HG03378 (cell line): ENCODE measurements around the gene HBQ1.
"Not testable (repeated sequence)": the region's sequence is repeated elsewhere in the genome, so short reads cannot be mapped to it uniquely, and the experiment has no call there.

ENCODE experiments used
- ATAC-seq: cut with Tn5 transposase; IDR thresholded peaks from one replicate; pipeline ENCODE4 v1.9.1; 2021; ENCODE audit warnings: mild to moderate bottlenecking, moderate library complexity; ENCODE audit not compliant: unreplicated experiment

HBQ1 gene

DNA sequence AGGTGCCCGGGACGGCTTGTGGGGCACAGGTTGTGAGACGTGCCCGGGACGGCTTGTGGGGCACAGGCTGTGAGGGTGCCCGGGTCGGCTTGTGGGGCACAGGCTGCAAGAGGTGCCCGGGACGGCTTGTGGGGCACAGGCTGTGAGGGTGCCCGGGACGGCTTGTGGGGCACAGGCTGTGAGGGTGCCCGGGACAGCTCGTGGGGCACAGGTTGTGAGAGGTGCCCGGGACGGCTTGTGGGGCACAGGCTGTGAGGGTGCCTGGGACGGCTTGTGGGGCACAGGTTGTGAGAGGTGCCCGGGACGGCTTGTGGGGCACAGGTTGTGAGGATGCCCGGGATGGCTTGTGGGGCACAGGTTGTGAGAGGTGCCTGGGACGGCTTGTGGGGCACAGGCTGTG lies 20.0 kb upstream of the HBQ1 start:
- not testable (repeated sequence) for ATAC-seq

DNA sequence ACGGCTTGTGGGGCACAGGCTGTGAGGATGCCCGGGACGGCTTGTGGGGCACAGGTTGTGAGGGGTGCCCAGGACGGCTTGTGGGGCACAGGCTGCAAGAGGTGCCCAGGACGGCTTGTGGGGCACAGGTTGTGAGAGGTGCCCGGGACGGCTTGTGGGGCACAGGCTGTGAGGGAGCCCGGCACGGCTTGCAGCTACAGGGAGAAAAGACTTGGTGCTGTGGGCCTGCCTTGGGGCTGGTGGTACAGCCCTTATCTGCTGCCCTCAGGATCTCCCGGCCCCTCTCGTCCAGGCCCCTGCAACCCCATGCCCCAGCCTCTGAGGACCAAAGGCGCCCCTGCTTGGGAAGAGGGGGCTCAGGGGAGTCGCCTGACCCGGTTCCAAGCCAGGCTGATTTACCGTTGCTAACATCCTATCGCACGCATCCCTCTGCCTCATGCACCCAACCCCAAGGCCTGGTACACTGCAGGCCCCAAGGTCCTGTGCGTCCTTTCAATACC lies 19.5 kb upstream of the HBQ1 start:
- ATAC-seq: no peak

DNA sequence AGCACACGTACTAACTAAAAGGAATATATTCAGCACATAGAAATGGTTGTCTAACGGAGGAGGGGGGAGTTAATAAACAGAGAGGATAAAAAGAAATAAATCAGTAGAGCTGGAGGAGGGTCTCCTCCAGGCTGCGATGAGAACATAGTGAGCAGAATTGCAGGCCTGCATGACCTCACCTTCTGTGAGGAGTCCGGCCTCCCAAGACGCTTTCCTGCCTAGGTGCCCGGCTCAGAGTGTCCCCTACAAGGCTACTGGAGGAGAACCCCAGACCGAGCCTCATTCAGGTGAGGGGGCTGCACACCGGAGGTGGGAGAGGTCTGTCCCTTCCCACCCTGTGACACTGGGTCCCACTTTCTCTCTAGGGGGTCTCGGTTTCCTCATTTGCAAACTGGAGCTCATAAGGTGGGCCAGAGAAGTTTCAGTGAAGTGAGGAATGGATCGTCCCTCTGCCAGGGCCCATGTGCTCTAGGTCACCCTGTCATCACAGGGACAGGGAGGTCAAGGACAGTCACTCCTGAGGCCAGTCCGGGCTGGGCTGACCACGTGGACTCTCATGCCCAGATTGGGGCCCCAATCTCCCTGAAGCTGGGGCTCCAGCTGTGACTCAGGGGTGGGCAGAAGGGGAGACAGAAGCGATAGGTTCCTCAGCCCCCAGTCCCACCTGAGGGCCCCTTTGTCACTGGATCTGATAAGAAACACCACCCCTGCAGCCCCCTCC lies 17.8 kb upstream of the HBQ1 start:
- no peak for ATAC-seq

DNA sequence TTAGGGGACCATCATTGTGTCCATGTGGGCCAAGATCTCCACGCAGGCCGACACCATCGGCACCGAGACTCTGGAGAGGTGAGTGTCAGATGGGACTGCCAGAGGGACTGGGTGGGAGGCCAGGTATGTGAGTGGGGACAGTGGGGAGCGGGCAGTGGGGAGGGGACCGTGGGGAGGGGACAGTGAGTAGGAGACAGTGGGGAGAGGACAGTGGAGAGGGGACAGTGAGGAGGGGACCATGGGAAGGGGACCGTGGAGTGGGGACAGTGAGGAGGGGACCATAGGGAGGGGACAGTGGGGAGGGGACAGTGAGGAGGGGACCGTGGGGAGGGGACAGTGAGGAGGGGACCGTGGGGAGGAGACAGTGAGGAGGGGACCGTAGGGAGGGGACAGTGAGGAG lies 17.1 kb upstream of the HBQ1 start:
- not testable (repeated sequence) for ATAC-seq

DNA sequence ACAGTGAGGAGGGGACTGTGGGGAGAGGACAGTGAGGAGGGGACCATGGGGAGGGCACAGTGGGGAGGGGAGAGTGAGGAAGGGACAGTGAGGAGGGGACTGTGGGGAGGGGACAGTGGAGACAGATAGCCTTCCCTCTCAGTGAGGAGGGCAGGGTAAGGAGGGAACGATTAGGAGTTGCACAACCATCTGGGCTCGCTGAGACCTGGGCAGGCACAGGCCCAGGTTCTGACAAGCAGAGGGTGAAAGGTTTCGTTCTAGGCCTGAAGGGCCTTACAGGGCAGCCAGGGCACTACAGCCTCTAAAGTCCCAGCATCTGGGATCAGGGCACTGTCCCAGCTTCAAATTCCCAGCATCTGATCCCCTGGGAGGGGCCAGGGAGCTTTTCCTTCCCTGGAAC lies 16.6 kb upstream of the HBQ1 start:
- not testable (repeated sequence) for ATAC-seq

DNA sequence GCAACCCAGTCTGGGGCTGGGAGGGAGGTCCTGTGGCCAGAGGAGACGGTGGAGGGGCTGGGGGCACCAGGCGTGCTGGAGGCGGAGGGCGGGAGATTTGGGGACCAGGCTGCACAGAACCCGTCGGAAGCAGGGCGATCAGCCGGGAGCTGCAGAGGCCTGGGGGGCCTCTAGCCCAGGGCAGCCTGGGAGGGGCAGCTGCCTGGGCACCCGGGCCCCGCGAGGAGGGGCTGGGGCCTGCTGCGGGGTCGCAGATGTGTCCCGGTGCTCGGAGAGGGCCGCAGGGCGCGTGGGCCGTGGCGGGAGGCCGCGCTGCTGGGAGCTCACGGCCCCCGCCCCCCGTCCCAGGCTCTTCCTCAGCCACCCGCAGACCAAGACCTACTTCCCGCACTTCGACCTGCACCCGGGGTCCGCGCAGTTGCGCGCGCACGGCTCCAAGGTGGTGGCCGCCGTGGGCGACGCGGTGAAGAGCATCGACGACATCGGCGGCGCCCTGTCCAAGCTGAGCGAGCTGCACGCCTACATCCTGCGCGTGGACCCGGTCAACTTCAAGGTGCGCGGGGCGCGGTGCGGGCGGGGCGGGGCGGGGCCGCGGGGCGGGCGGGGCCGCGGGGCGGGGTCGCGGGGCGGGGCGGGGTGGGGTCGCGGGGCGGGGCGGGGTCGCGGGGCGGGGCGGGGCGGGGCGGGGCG lies 16.0 kb upstream of the HBQ1 start:
- not testable (repeated sequence) for ATAC-seq

DNA sequence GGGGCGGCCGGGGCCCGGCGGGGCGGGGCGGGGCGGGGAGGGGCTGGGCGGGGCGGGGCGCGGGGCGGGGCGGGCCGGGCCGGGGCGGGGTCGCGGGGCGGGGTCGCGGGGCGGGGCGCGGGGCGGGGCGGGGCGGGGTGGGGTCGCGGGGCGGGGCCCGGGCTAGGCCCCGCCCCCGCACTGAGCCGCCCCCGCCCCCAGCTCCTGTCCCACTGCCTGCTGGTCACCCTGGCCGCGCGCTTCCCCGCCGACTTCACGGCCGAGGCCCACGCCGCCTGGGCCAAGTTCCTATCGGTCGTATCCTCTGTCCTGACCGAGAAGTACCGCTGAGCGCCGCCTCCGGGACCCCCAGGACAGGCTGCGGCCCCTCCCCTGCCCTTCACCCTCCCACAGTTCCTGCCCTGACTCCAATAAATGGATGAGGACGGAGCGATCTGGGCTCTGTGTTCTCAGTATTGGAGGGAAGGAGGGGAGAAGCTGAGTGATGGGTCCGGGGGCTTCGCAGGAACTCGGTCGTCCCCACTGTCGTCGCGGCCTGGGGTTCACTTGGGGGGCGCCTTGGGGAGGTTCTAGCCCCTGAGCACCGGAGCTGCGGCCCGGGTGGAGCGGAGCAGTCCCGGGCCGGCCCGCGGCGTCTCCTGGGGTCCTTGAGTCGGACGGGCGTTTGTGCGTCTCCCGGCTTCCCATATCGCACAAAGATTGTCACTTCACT lies 15.3 kb upstream of the HBQ1 start:
- no peak for ATAC-seq

DNA sequence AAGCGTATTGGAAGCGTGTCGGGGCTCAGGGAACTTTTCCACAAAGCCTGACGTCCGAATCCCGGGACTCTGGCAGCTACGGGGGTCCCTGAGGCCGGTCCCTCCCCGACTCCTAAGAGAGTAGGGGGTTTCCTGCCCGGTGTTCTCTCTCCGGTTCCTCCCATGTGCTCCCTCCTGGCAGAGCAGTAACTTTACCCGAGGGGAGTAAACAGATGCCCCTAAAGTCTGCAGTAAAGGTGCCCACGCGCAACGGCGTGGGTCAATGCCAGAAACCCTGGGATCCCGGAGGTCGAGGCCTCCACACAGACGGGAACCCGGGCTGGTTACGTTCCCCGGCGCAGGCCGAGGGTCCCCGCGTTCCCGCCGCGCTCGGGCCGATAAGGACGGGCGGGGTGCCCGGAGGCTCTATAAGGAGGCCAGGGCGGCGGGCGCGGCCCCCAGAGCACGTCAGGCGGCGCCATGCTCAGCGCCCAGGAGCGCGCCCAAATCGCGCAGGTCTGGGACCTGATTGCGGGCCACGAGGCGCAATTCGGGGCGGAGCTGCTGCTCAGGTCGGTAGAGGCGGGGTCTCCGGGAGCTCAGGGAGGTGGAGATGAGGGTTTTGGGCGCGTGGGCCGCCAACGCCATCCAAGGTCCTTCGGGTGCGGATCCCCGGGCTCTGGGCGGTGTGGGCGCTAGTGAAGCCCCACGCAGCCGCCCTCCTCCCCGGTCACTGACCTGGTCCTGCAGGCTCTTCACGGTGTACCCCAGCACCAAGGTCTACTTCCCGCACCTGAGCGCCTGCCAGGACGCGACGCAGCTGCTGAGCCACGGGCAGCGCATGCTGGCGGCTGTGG lies 14.5 kb upstream of the HBQ1 start, which contains the start of gene HBM:
Gene HBM, plus strand, starts transcription at position 440 of the 836 bp plus-strand sequence. Its CDS starts 20 bp downstream, at position 460.
- ATAC-seq: no peak

DNA sequence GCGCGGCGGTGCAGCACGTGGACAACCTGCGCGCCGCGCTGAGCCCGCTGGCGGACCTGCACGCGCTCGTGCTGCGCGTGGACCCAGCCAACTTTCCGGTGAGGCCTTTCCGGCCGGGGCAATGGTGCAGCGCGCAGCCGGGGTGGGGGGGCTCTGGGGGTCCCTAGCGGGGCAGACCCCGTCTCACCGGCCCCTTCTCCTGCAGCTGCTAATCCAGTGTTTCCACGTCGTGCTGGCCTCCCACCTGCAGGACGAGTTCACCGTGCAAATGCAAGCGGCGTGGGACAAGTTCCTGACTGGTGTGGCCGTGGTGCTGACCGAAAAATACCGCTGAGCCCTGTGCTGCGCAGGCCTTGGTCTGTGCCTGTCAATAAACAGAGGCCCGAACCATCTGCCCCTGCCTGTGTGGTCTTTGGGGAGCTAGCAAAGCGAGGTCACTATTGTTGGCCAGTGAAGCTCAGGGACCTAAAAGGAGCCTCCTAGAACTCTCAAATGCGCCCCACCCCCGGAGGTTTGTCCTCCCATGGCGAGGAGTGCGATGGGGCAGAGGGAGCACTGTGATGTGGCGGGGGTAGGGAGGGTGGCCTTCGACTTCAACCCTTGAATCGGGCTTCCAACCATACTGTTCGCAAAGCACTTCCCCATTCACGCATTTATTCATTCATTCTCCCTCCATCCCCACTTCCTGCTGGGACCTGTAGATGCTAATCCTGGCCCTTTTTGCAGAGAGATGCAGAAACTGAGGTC lies 13.7 kb upstream of the HBQ1 start:
- ATAC-seq: no peak

DNA sequence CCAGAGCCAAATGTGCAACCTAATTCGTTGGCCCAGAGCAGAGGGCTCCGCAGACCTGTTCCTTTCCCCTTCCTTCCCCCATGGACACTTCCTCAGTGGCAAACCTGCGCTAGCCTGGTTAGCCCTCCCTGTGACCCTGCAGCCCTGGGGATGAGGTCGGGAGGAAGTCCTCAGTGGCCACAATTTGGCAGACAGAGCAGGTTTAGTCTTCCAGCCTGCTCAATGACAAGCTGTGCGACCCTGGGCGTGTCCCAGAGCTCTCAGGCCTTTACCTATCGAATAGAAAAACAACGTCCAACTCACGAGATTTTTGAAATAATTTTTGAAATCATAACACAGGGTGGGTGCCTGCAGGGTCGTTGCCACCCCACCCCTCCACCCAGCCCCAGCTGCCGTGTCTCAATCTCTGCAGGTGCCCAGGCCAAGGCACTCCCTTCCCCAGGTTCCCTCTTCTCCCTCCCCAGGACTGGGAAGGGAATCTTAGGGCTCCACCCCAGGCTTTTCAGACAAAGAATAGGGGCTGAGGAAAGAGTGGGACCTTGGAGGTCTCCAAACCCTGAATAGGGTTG lies 13.1 kb upstream of the HBQ1 start:
- ATAC-seq: no peak

DNA sequence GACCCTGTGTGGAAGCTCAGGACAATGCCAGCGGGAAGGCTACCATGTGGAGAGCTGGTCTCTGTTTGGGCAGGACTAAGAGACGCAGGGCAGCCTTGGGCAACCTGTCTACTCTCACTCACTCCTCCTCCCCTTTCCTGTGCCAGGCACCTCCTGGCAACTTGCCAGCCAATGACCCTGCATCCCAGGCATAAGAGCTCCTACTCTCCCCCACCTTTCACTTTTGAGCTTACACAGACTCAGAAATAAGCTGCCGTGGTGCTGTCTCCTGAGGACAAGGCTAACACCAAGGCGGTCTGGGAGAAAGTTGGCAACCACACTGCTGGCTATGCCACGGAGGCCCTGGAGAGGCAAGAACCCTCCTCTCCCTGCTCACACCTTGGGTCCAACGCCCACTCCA lies 11.8 kb upstream of the HBQ1 start:
- no peak for ATAC-seq

DNA sequence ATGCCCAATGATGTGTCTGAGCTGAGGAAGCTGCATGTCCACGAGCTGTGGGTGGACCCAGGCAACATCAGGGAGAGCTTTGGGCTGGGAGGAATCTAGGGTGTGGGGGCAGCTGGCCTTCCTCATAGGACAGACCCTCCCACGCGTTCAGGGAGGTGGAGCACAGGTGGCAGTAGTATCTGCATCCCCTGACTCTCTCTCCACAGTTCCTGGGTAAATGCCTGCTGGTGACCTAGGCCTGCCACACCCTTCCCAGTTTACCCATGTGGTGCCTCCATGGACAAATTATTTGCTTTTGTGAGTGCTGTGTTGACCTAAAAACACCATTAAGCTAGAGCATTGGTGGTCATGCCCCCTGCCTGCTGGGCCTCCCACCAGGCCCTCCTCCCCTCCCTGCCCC lies 11.2 kb upstream of the HBQ1 start:
- ATAC-seq: no peak

DNA sequence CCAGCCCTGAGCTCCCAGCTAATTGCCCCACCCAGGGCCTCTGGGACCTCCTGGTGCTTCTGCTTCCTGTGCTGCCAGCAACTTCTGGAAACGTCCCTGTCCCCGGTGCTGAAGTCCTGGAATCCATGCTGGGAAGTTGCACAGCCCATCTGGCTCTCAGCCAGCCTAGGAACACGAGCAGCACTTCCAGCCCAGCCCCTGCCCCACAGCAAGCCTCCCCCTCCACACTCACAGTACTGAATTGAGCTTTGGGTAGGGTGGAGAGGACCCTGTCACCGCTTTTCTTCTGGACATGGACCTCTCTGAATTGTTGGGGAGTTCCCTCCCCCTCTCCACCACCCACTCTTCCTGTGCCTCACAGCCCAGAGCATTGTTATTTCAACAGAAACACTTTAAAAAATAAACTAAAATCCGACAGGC lies 10.2 kb upstream of the HBQ1 start:
- ATAC-seq: not testable (repeated sequence)

DNA sequence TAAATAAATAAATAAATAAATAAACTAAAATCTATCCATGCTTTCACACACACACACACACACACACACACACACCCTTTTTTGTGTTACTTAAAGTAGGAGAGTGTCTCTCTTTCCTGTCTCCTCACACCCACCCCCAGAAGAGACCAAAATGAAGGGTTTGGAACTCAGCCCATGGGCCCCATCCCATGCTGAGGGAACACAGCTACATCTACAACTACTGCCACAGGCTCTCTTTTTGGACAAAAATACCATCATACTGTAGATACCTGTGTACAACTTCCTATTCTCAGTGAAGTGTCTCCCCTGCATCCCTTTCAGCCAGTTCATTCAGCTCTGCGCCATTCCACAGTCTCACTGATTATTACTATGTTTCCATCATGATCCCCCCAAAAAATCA lies 9.5 kb upstream of the HBQ1 start:
- ATAC-seq: no peak

DNA sequence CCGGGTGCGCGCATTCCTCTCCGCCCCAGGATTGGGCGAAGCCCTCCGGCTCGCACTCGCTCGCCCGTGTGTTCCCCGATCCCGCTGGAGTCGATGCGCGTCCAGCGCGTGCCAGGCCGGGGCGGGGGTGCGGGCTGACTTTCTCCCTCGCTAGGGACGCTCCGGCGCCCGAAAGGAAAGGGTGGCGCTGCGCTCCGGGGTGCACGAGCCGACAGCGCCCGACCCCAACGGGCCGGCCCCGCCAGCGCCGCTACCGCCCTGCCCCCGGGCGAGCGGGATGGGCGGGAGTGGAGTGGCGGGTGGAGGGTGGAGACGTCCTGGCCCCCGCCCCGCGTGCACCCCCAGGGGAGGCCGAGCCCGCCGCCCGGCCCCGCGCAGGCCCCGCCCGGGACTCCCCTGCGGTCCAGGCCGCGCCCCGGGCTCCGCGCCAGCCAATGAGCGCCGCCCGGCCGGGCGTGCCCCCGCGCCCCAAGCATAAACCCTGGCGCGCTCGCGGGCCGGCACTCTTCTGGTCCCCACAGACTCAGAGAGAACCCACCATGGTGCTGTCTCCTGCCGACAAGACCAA lies 7.8 kb upstream of the HBQ1 start, which contains the start of gene HBA2:
Gene HBA2, plus strand, starts transcription at position 503 of the 568 bp plus-strand sequence. Its CDS starts 37 bp downstream, at position 540.
- not testable (repeated sequence) for ATAC-seq

DNA sequence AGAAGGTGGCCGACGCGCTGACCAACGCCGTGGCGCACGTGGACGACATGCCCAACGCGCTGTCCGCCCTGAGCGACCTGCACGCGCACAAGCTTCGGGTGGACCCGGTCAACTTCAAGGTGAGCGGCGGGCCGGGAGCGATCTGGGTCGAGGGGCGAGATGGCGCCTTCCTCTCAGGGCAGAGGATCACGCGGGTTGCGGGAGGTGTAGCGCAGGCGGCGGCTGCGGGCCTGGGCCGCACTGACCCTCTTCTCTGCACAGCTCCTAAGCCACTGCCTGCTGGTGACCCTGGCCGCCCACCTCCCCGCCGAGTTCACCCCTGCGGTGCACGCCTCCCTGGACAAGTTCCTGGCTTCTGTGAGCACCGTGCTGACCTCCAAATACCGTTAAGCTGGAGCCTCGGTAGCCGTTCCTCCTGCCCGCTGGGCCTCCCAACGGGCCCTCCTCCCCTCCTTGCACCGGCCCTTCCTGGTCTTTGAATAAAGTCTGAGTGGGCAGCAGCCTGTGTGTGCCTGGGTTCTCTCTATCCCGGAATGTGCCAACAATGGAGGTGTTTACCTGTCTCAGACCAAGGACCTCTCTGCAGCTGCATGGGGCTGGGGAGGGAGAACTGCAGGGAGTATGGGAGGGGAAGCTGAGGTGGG lies 6.9 kb upstream of the HBQ1 start:
- not testable (repeated sequence) for ATAC-seq

DNA sequence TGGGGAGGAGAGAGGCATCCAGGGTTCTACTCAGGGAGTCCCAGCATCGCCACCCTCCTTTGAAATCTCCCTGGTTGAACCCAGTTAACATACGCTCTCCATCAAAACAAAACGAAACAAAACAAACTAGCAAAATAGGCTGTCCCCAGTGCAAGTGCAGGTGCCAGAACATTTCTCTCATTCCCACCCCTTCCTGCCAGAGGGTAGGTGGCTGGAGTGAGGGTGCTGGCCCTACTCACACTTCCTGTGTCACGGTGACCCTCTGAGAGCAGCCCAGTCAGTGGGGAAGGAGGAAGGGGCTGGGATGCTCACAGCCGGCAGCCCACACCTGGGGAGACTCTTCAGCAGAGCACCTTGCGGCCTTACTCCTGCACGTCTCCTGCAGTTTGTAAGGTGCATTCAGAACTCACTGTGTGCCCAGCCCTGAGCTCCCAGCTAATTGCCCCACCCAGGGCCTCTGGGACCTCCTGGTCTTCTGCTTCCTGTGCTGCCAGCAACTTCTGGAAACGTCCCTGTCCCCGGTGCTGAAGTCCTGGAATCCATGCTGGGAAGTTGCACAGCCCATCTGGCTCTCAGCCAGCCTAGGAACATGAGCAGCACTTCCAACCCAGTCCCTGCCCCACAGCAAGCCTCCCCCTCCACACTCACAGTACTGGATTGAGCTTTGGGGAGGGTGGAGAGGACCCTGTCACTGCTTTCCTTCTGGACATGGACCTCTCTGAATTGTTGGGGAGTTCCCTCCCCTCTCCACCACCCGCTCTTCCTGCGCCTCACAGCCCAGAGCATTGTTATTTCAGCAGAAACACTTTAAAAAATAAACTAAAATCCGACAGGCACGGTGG lies 6.1 kb upstream of the HBQ1 start:
- ATAC-seq: not testable (repeated sequence)
